NCI-H1694 (cell line): ENCODE measurements around the gene CAPRIN1.
"Not testable (repeated sequence)": the region's sequence is repeated elsewhere in the genome, so short reads cannot be mapped to it uniquely, and the experiment has no call there.

ENCODE experiments used
- DNase-seq: peaks from one replicate; lab custom pipeline; 2025; lab: John Stamatoyannopoulos, UW

The CAPRIN1 gene

DNA sequence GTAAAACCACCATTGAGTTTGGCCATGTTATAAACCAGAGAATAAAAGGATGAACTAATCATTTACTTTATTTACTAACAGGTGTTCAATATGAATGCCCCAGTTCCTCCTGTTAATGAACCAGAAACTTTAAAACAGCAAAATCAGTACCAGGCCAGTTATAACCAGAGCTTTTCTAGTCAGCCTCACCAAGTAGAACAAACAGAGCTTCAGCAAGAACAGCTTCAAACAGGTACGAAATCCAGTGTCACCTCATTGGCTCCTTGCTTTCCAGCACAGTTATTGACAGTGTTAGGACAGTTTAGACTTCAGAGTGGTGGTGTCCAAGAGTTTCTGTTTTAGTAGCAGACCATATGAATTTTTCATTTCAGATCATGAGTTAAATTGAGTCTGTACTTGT is 40.3 kb downstream of the CAPRIN1 start:
- no peak for DNase-seq

DNA sequence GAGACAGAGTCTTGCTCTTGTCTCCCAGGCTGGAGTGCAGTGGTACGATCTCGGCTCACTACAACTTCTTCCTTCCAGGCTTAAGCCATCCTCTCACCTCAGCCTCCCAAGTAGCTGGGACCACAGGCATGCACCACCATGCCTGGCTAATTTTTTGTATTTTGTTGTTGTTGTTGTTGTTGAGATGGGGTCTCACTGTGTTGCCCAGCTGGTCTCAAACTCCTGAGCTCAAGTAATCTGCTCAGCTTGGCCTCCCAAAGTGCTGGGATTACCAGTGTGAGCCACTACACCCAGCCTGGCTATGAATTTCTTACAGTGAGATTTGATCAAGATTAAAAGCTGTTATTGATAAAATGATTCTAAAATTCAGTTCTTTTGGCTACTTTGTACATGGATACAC is 43.4 kb downstream of the CAPRIN1 start:
- not testable (repeated sequence) for DNase-seq

DNA sequence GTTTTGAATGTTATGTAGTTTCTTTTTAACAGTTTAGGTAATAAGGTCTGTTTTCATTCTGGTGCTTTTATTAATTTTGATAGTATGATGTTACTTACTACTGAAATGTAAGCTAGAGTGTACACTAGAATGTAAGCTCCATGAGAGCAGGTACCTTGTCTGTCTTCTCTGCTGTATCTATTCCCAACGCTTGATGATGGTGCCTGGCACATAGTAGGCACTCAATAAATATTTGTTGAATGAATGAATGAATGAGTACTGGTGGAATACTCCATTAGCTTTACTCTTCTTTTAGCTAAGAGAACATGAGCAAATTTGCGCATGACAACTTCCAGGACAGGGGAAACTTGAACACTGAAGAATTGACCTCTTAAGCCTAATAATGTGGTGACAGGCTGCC is 47.3 kb downstream of the CAPRIN1 start:
- DNase-seq, result no peak

GRCh38 chr11:34104680-34105078 is 53.1 kb downstream of the CAPRIN1 start:
- DNase-seq, result no peak

DNA sequence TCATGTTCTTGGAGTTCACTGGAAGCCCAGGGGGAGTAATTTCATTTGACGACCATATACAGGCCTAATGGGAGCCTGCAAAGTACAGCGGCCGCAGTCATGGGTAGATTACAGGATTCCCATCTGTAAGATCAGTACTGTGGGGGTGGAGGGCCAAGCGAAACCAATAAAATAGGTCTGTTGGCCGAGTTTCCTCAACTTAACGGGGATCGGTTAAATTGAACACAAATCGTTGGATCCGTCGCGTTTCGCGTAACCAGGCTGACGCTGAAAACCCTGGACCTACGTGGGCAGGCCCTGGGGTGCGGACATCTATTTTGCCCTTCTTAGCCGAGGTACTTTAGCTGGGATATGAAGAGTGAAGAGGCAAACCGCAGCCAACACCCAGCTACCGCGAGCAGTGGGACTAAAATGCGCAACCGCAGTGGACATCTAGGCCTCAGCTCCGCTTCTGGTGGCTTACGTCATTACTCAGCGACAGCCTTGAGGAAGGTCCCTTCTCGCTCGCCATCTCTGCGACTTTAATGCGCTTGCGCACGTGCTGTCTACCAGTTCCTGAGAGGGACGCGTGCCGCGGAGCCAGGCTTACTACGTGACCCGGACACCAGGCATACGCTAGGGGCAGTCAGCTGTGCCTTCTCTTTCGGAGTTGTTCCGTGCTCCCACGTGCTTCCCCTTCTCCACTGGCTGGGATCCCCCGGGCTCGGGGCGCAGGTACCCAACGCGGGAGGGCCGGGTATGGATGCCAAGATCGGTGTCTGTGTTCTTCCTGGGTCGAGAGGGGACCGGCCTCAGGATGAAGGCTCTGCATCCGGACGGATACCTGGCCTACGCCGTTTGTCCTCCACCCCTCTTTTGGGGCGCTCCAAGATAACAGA is 53.8 kb downstream of the CAPRIN1 start, which contains the start of gene NAT10:
Gene NAT10, plus strand, starts transcription at position 551 of the 878 bp plus-strand sequence. CDS start 2,597 bp downstream, outside the sequence.
- peak; percentile 95 for DNase-seq

- no peak for DNase-seq
Measured at GRCh38 chr11:34105957-34106504, 54.5 kb downstream of the CAPRIN1 start.

- no peak for DNase-seq
Measured at GRCh38 chr11:34111722-34112270, 60.3 kb downstream of the CAPRIN1 start.

GRCh38 chr11:34114014-34114413 is 62.5 kb downstream of the CAPRIN1 start:
- DNase-seq, result no peak

GRCh38 chr11:34114471-34114870 is 62.9 kb downstream of the CAPRIN1 start:
- no peak for DNase-seq

- no peak for DNase-seq
Measured at GRCh38 chr11:34120651-34121050, 69.1 kb downstream of the CAPRIN1 start.

- no peak for DNase-seq
Measured at GRCh38 chr11:34124885-34125668, 73.5 kb downstream of the CAPRIN1 start.

DNA sequence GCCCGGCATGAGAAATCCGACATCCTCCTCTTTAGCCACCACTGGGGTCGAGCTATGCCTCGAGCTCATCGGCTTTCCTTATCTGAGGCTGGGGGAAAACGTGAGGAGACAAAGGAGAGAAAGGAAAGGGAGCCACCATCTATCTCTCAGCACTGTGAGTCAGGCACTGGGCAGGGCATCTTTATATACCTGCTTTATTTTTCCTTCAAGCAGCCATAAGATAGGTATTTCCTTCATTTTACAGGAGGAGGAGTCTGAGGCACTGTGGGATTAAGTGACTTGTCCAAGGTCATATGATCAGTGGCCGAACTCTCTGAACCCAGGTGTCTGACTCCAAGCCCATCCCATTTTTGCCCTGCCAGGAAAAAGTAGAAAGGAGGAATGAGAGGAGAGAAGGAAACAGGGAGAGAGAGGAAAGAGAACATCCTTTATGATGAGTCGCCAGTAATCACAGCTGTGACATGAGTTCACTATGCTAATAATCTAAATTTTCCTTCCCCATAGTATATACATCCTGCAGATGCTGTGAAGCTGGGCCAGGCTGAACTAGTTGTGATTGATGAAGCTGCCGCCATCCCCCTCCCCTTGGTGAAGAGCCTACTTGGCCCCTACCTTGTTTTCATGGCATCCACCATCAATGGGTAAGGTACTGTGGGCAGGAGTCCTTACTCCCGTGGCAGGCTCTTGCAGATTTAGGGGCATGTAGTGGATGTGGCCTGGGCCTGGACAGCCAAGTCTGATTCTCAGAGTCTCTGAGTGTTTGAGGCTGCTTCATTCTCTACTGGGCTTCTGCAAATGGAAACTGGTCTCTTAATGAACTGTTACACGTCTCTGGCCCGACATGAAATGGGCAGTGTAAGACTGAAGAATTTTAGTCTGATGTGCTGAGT is 75.7 kb downstream of the CAPRIN1 start:
- DNase-seq, result no peak

- DNase-seq, result no peak
Measured at GRCh38 chr11:34128824-34129223, 77.3 kb downstream of the CAPRIN1 start.

GRCh38 chr11:34132261-34132965 is 80.9 kb downstream of the CAPRIN1 start:
- no peak for DNase-seq

DNA sequence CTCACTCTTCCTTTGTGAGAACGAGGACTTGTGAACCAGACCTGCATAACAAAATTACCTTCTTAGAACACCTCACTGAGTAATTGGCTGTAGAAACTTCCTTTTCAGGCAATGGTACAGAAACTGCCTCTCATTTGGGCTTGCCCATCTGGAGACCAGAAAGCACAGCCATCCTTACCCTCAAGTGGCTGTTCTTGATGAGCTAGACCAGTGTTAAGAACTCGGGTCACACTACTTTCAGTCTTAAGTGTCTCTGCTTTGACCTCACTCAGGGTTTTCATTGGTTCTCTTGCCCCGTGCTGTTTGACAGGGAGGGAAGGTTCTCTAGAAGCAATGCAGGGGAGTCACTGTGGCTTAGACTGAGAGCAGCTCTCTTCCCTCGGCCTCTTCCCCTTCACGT is 83.2 kb downstream of the CAPRIN1 start:
- DNase-seq, result no peak

- no peak for DNase-seq
Measured at GRCh38 chr11:34135439-34135838, 83.9 kb downstream of the CAPRIN1 start.

DNA sequence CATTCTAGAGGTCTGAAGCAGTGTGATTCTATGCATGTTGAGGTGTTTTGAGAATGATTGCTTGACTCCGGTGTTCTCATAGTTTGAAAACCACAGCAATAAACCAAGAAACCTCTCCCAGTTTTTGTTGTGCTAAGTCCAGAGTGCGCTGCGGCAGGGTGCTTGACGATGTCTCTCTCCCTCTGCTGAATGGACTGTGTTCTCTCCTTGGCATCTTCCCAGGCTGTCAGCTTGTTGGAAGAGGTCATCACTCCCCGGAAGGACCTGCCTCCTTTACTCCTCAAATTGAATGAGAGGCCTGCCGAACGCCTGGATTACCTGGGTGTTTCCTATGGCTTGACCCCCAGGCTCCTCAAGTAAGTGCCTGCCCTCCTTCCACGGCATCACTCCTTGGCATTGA is 84.9 kb downstream of the CAPRIN1 start:
- no peak for DNase-seq

DNA sequence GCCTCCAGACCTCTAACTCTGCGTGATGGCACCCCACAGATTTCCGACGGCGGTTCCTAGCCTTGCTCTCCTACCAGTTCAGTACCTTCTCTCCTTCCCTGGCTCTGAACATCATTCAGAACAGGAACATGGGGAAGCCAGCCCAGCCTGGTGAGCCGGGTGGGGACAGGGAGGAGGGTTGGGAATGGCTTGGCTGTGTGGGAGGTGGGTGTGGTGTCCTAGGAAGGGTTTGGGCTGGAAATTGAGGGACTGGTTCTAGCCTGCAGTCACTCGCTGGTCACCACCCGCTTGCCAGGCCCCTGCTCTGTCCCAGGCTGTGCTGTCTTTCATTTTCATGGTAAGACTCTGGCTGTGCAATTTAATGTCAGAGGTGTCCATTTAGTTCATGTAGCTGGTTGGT is 87.8 kb downstream of the CAPRIN1 start:
- no peak for DNase-seq

DNA sequence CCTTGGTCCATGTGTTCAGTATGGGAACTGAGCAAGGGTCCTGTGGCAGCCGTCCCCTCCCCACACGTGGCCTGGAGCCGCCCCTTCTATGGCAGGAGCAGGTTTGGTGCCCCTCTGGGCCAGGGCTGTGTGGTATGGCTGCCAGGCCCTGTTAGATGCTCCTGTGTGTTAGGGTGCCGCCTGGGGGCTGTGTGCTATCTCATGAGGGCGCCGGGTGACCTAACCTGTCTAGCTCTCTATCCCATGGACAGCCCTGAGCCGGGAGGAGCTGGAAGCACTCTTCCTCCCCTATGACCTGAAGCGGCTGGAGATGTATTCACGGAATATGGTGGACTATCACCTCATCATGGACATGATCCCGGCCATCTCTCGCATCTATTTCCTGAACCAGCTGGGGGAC is 88.6 kb downstream of the CAPRIN1 start:
- no peak for DNase-seq

DNA sequence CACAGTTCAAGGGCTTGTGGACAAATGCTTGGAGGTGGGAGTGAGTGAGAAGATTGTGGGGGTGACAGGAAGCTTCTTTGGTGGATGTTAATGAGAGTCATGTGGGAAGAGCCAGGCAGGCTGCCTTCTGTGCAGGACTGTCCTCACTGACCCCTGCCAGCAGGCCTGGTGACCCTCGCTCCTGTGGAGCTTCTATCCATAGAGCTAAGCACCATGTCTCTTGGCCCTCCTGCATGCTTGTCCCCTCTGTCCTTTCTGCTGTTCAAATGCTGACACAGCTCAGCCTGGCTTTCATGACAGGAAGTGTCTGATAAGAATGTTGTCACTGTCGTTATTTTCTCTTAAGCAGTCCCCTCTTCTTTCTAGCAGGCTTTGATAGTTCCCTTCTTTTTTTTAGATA is 91.5 kb downstream of the CAPRIN1 start:
- DNase-seq, result no peak

- DNase-seq, result no peak
Measured at GRCh38 chr11:34145073-34145472, 93.5 kb downstream of the CAPRIN1 start.
